Endothelial cell of umbilical vein (primary cell): ENCODE measurements around the gene CEACAM1.
"Not testable (repeated sequence)": the region's sequence is repeated elsewhere in the genome, so short reads cannot be mapped to it uniquely, and the experiment has no call there.

Experiments
- EZH2 ChIP-seq: IDR thresholded peaks from 2 replicates; pipeline ENCODE4 v1.6.1; 2012; ENCODE audit warnings: borderline replicate concordance, low read depth, mild to moderate bottlenecking, moderate library complexity, low read length, inconsistent platforms; ENCODE audit not compliant: severe bottlenecking
- JUN ChIP-seq: IDR thresholded peaks from 2 replicates; pipeline ENCODE4 v1.6.1; 2011; ENCODE audit warnings: borderline replicate concordance, low read depth; ENCODE audit not compliant: insufficient read length, insufficient read depth
- POLR2A ChIP-seq: IDR thresholded peaks from 2 replicates; pipeline ENCODE4 v1.6.1; 2012; ENCODE audit warnings: low read depth, mild to moderate bottlenecking, control low read depth, low read length
- POLR2AphosphoS5 ChIP-seq: IDR thresholded peaks from 2 replicates; pipeline ENCODE4 v1.6.1; 2012; ENCODE audit warnings: low read depth, mild to moderate bottlenecking, control low read depth, low read length, moderate library complexity; ENCODE audit not compliant: insufficient read depth
- TF ChIP-seq, protein P1 (sequence below), 2 donors: IDR thresholded peaks; 1 replicate in 1 of 2; 2 replicates in 1 of 2; pipeline ENCODE4 v1.5.1; 2011; ENCODE audit warnings: low read length in 2 of 2, mild to moderate bottlenecking in 2 of 2, moderate library complexity in 2 of 2, control low read depth in 1 of 2, inconsistent platforms in 1 of 2, low read depth in 1 of 2; ENCODE audit not compliant: insufficient read depth in 1 of 2; ENCODE audit errors: extremely low read depth in 1 of 2

DNA sequence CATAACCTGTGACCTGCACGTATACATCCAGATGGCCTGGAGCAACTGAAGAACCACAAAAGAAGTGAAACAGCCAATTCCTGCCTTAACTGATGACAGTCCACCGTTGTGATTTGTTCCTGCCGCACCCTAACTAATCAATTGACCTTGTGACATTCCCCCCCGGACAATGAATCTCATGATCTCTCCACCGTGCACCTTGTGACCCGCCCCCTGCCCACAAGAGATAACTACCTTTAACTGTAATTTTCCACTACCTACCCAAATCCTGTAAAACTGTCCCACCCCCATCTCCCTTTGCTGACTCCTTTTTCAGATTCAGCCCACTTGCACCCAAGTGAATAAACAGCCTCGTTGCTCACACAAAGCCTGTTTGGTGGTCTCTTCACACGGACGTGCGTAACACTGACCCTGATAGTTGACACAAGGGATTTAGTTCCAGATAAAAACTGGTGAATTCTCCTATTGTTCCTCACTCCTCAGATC lies 29.1 kb upstream of the CEACAM1 start:
- TF ChIP-seq, protein P1, sequence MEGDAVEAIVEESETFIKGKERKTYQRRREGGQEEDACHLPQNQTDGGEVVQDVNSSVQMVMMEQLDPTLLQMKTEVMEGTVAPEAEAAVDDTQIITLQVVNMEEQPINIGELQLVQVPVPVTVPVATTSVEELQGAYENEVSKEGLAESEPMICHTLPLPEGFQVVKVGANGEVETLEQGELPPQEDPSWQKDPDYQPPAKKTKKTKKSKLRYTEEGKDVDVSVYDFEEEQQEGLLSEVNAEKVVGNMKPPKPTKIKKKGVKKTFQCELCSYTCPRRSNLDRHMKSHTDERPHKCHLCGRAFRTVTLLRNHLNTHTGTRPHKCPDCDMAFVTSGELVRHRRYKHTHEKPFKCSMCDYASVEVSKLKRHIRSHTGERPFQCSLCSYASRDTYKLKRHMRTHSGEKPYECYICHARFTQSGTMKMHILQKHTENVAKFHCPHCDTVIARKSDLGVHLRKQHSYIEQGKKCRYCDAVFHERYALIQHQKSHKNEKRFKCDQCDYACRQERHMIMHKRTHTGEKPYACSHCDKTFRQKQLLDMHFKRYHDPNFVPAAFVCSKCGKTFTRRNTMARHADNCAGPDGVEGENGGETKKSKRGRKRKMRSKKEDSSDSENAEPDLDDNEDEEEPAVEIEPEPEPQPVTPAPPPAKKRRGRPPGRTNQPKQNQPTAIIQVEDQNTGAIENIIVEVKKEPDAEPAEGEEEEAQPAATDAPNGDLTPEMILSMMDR (IDR thresholded peaks at IDR 0.05; ENCODE audit: extremely low read depth in 1 of 2, insufficient read depth in 1 of 2, low read depth in 1 of 2, low read length in 2 of 2) = not testable (repeated sequence)
- TF ChIP-seq POLR2AphosphoS5, POLR2A, EZH2, JUN: not testable (repeated sequence)
